GM18520 (cell line): ENCODE results near the gene LRRN4CL.
A peak's percentile ranks its signal among the peaks of the same experiment; 100 is the strongest.
"Not testable (repeated sequence)": the region's sequence is repeated elsewhere in the genome, so short reads cannot be mapped to it uniquely, and the experiment has no call there.

Experiments
- ATAC-seq: cut with Tn5 transposase; IDR thresholded peaks from one replicate; pipeline ENCODE4 v1.9.1; 2021; ENCODE audit not compliant: unreplicated experiment

LRRN4CL gene

GRCh38 chr11:62710001-62710345 is 20.6 kb upstream of the LRRN4CL start:
- ATAC-seq = no peak

GRCh38 chr11:62709247-62710000 is 20.1 kb upstream of the LRRN4CL start:
- peak; percentile 52 for ATAC-seq

- ATAC-seq = no peak
Measured at GRCh38 chr11:62708793-62709192, 19.5 kb upstream of the LRRN4CL start.

GRCh38 chr11:62708392-62708791 is 19.1 kb upstream of the LRRN4CL start:
- ATAC-seq = no peak

GRCh38 chr11:62707277-62707861 is 18.0 kb upstream of the LRRN4CL start, which contains the start of the genes BSCL2 and GNG3:
TSS of gene BSCL2 (minus strand) at chr11:62707424. CDS start at chr11:62707195, 229 bp downstream.
TSS of gene GNG3 (plus strand) at chr11:62707676. CDS start at chr11:62708296, 620 bp downstream.
- no peak for ATAC-seq

- no peak for ATAC-seq
Measured at GRCh38 chr11:62706850-62707247, 17.5 kb upstream of the LRRN4CL start.

GRCh38 chr11:62705880-62706849 is 16.8 kb upstream of the LRRN4CL start:
- ATAC-seq = peak; percentile 45

GRCh38 chr11:62705413-62705812 is 16.1 kb upstream of the LRRN4CL start:
- ATAC-seq = no peak

- ATAC-seq = not testable (repeated sequence)
Measured at GRCh38 chr11:62703921-62704320, 14.6 kb upstream of the LRRN4CL start.

- no peak for ATAC-seq
Measured at GRCh38 chr11:62702246-62702645, 12.9 kb upstream of the LRRN4CL start.

- no peak for ATAC-seq
Measured at GRCh38 chr11:62694455-62695167, 5.3 kb upstream of the LRRN4CL start.

GRCh38 chr11:62693624-62694023 is 4.3 kb upstream of the LRRN4CL start:
- not testable (repeated sequence) for ATAC-seq

- no peak for ATAC-seq
Measured at GRCh38 chr11:62688491-62688890, 839 bp downstream of the LRRN4CL start.

- no peak for ATAC-seq
Measured at GRCh38 chr11:62687508-62688396, 1.6 kb downstream of the LRRN4CL start.

GRCh38 chr11:62682518-62682917 is 6.8 kb downstream of the LRRN4CL start:
- no peak for ATAC-seq

- peak; percentile 48 for ATAC-seq
Measured at GRCh38 chr11:62680825-62681240, 8.5 kb downstream of the LRRN4CL start.

- no peak for ATAC-seq
Measured at GRCh38 chr11:62678770-62679696, 10.3 kb downstream of the LRRN4CL start, which contains the start of gene UBXN1. TSS of gene UBXN1 (minus strand) at chr11:62679073. CDS start at chr11:62678923, 150 bp downstream.

- ATAC-seq = no peak
Measured at GRCh38 chr11:62678433-62678769, 10.9 kb downstream of the LRRN4CL start.

GRCh38 chr11:62677714-62678113 is 11.6 kb downstream of the LRRN4CL start:
- no peak for ATAC-seq
